ENCODE data around the gene RPL19. TPM values are rescaled to one million over a fixed set of nuclear protein-coding genes. Genes with fewer than 3 reads are reported as not detected.

The RPL19 gene
- total RNA-seq, 2 experiments from 2014 or later, result 3,527 to 3,670 TPM

DNA sequence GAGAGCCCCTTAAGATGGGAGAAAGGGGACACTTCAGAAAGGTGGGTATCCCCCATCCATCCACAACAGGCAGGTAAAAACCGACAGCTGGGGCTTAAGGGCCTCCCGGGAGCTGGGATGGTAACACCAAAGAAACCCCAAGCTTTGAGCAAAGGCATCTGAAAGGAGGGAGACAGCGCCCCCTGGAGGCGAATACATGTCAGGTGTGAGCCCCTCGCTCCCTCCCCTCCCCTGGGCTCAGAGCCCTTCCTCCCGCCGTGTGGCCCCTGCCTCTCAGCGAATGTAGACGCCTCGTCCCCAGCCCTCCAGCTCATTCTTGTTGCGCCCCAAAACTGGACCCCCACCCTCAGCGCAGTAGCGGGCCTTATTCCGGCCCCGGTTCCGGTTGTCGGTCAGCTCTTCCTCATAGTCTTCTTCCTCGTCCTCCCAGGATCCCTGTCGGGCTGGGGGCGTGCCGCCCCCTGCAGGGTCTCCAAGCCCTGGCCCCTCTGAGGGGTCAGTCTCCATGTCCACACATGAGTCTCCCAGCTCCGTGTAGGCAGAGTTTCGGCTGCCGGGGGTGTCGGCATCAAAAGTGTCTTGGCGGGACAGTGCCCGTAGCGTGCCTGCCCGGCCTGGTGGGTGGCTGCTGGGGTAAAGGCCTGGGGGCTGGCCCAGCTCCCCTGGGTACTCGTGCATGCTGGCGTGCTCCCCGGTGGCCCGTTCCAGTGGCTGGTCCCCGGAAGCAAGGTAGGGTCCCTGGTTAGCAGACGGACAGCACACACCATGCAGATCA is 25.0 kb upstream of the RPL19 start:
- POLR2A ChIA-PET, result interaction anchor here (0.8 to 2.0 kb wide), 10 partner anchors 10 to 350 kb away, joined by 3 to 9 read pairs (median 4); partner anchors contain the start of genes CWC25 and RPL19
- Mint-ChIP-seq H3K4me3 (no peak overlapping the region), H3K27ac (no peak overlapping the region), H3K36me3 (ENCODE audit: low read depth) (peaks cover 28% of the 10 kb centered on the region), H3K9me3 (no peaks in the 10 kb centered on the region), H3K4me1 (ENCODE audit: low read depth) (peaks cover 22% of the 10 kb centered on the region), H3K27me3 (no peaks in the 10 kb centered on the region)
- Histone ChIP-seq H3K27ac (ENCODE audit: low read depth in 1 of 2, low read length in 2 of 2) (no peak overlapping the region), H3K9me3 (ENCODE audit: control insufficient read depth in 1 of 2, insufficient read depth in 1 of 2, low read length in 2 of 2) (no peaks in the 10 kb centered on the region), H3K4me3 (ENCODE audit: low read length) (no peak overlapping the region), H3K27me3 (ENCODE audit: control insufficient read depth in 1 of 2, insufficient read depth in 2 of 2, low read length in 2 of 2) (no peaks in the 10 kb centered on the region), H3K4me1 (ENCODE audit: insufficient read depth, low read length) (peaks cover 22% of the 10 kb centered on the region), H3K36me3 (ENCODE audit: insufficient read depth, low read length) (peaks cover 26% of the 10 kb centered on the region)
- DNase-seq, result peak; percentile 67 to 91 (median 74)
- TF ChIP-seq, protein P1, sequence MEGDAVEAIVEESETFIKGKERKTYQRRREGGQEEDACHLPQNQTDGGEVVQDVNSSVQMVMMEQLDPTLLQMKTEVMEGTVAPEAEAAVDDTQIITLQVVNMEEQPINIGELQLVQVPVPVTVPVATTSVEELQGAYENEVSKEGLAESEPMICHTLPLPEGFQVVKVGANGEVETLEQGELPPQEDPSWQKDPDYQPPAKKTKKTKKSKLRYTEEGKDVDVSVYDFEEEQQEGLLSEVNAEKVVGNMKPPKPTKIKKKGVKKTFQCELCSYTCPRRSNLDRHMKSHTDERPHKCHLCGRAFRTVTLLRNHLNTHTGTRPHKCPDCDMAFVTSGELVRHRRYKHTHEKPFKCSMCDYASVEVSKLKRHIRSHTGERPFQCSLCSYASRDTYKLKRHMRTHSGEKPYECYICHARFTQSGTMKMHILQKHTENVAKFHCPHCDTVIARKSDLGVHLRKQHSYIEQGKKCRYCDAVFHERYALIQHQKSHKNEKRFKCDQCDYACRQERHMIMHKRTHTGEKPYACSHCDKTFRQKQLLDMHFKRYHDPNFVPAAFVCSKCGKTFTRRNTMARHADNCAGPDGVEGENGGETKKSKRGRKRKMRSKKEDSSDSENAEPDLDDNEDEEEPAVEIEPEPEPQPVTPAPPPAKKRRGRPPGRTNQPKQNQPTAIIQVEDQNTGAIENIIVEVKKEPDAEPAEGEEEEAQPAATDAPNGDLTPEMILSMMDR (IDR thresholded peaks at IDR 0.05), result peak; percentile 82
- intact Hi-C loops (cut with DNase I, micrococcal nuclease), result loop anchor here (1.0 kb wide), 2 partner anchors 106 to 192 kb away; no protein-coding TSS in a partner anchor
- CTCF ChIA-PET, result interaction anchor here (0.6 to 4.3 kb wide), 42 partner anchors 8 to 394 kb away, joined by 3 to 63 read pairs (median 4); partner anchors contain the start of genes FBXO47, LASP1, LASP1NB and PLXDC1
- peak; percentile 95 for ATAC-seq (ENCODE audit: poor library complexity)

DNA sequence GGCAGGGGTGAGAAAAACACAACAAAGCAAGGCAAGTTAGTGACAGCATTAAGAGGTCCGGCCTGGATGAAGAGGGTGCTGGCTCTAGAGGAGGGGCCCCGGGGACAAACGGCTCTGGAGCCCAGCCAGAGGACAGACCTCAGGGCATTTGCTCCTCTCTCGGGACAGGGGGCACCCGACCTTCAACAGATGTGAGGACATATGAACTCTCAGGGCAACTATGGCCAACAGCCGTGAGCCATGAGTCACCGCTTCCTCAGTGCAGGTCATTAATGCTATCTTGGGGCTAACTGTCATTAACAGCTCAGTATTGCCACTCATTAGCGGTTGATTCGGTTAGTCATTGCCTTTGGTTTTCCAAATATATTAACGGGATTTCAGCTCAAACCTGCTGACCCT is 24.4 kb upstream of the RPL19 start:
- Mint-ChIP-seq H3K4me3 (no peak overlapping the region), H3K27me3 (no peaks in the 10 kb centered on the region), H3K36me3 (ENCODE audit: low read depth) (peaks cover 28% of the 10 kb centered on the region), H3K4me1 (ENCODE audit: low read depth) (peaks cover 22% of the 10 kb centered on the region), H3K9me3 (no peaks in the 10 kb centered on the region), H3K27ac (no peak overlapping the region)
- TF ChIP-seq, protein P1 (IDR thresholded peaks at IDR 0.05), result no peak
- Histone ChIP-seq H3K9me3 (ENCODE audit: control insufficient read depth in 1 of 2, insufficient read depth in 1 of 2, low read length in 2 of 2) (no peaks in the 10 kb centered on the region), H3K27ac (ENCODE audit: low read depth in 1 of 2, low read length in 2 of 2) (no peak overlapping the region), H3K4me1 (ENCODE audit: insufficient read depth, low read length) (peaks cover 22% of the 10 kb centered on the region), H3K4me3 (ENCODE audit: low read length) (no peak overlapping the region), H3K36me3 (ENCODE audit: insufficient read depth, low read length) (peaks cover 26% of the 10 kb centered on the region), H3K27me3 (ENCODE audit: control insufficient read depth in 1 of 2, insufficient read depth in 2 of 2, low read length in 2 of 2) (no peaks in the 10 kb centered on the region)
- intact Hi-C loops (cut with DNase I, micrococcal nuclease), result loop anchor here (1.0 kb wide), 2 partner anchors 106 to 192 kb away; no protein-coding TSS in a partner anchor
- ChIA-PET POLR2A (interaction anchor here (1.6 kb wide), 1 partner anchor 22 kb away, joined by 7 read pairs; no protein-coding TSS in a partner anchor), CTCF (interaction anchor here (1.1 to 4.3 kb wide), 15 partner anchors 11 to 394 kb away, joined by 3 to 63 read pairs (median 5); partner anchors contain the start of genes PLXDC1, RPL19 and RPL23)
- DNase-seq (peak in 1 of 14 experiments; percentile 41), ATAC-seq (ENCODE audit: poor library complexity) (no peak)

DNA sequence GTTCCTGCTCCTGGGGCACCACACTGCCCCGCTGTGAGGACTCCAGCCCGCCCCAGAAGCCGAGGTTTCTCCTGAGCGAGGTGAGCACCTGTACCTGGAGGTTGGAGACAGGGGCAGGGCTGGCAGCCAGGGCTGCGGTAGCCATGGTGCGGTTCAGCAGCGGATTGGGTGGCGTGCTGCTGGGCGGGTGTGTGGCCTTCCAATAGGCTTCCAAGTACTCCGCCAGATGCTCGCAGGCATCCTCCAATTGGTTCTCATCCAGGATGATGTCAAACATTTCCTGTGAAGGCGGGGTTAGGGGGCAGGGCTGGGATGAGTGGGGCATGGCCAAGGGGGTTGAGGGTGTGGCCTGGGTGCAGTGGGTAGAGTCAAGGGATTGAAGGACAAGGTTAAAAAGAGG is 22.8 kb upstream of the RPL19 start:
- Histone ChIP-seq H3K9me3 (ENCODE audit: control insufficient read depth in 1 of 2, insufficient read depth in 1 of 2, low read length in 2 of 2) (no peaks in the 10 kb centered on the region), H3K36me3 (ENCODE audit: insufficient read depth, low read length) (peaks cover 26% of the 10 kb centered on the region), H3K27me3 (ENCODE audit: control insufficient read depth in 1 of 2, insufficient read depth in 2 of 2, low read length in 2 of 2) (no peaks in the 10 kb centered on the region), H3K4me3 (ENCODE audit: low read length) (no peak overlapping the region), H3K27ac (ENCODE audit: low read depth in 1 of 2, low read length in 2 of 2) (no peak overlapping the region), H3K4me1 (ENCODE audit: insufficient read depth, low read length) (peaks cover 20% of the 10 kb centered on the region)
- Mint-ChIP-seq H3K36me3 (ENCODE audit: low read depth) (peaks cover 33% of the 10 kb centered on the region), H3K27me3 (no peaks in the 10 kb centered on the region), H3K4me1 (ENCODE audit: low read depth) (peaks cover 17% of the 10 kb centered on the region), H3K27ac (no peak overlapping the region), H3K9me3 (no peaks in the 10 kb centered on the region), H3K4me3 (no peak overlapping the region)
- DNase-seq (no peak), ATAC-seq (ENCODE audit: poor library complexity) (no peak)
- TF ChIP-seq, protein P1 (IDR thresholded peaks at IDR 0.05), result no peak
- ChIA-PET POLR2A (no interaction called here), CTCF (interaction anchor here (1.4 to 4.3 kb wide), 3 partner anchors 13 to 194 kb away, joined by 3 to 47 read pairs (median 6); no protein-coding TSS in a partner anchor)
- intact Hi-C loops (cut with DNase I, micrococcal nuclease), result no loop called here

Measured in CD4-positive, alpha-beta T cell (primary cell).